Mesendoderm (in vitro differentiated cells): ENCODE data around the gene NFAM1.

ENCODE experiments used
- DNase-seq: peaks from one replicate; pipeline ENCODE4 v3.0.0; 2013
- H2AK5ac ChIP-seq: 2 replicates; pipeline ENCODE4 v1.6.1; 2013; ENCODE audit warnings: low read length, inconsistent platforms
- H2BK120ac ChIP-seq: 2 replicates; pipeline ENCODE4 v1.6.1; 2013; ENCODE audit warnings: low read depth, mild to moderate bottlenecking, low read length, moderate library complexity, mixed read lengths
- H2BK15ac ChIP-seq: replicated peaks from 2 replicates; pipeline ENCODE4 v1.6.1; 2013; ENCODE audit warnings: low read depth, mild to moderate bottlenecking, moderate library complexity
- H2BK5ac ChIP-seq: 2 replicates; pipeline ENCODE4 v1.6.1; 2013; ENCODE audit warnings: low read length, inconsistent platforms
- H3K18ac ChIP-seq: 2 replicates; pipeline ENCODE4 v1.6.1; 2013; ENCODE audit warnings: mild to moderate bottlenecking, low read length, mixed read lengths
- H3K23ac ChIP-seq: one replicate; pipeline ENCODE4 v1.6.1; 2013; ENCODE audit warnings: low read length
- H3K27ac ChIP-seq: 2 replicates; pipeline ENCODE4 v1.5.1; 2013; ENCODE audit warnings: low read depth, mild to moderate bottlenecking, inconsistent platforms, low read length, moderate library complexity
- H3K27me3 ChIP-seq: 2 replicates; pipeline ENCODE4 v1.6.1; 2013; ENCODE audit warnings: low read length, control low read depth, mild to moderate bottlenecking, inconsistent platforms; ENCODE audit not compliant: insufficient read depth, poor library complexity
- H3K36me3 ChIP-seq: 2 replicates; pipeline ENCODE4 v1.6.1; 2013; ENCODE audit warnings: low read length, inconsistent platforms; ENCODE audit not compliant: control insufficient read depth, insufficient read depth
- H3K4ac ChIP-seq: one replicate; pipeline ENCODE4 v1.6.1; 2013; ENCODE audit warnings: low read depth, mild to moderate bottlenecking, low read length, moderate library complexity
- H3K4me1 ChIP-seq: 2 replicates; pipeline ENCODE4 v1.6.1; 2013; ENCODE audit warnings: low read depth, low read length, inconsistent platforms; ENCODE audit not compliant: control insufficient read depth
- H3K4me2 ChIP-seq: 2 replicates; pipeline ENCODE4 v1.6.1; 2013; ENCODE audit warnings: low read length
- H3K4me3 ChIP-seq: 2 replicates; pipeline ENCODE4 v1.5.1; 2013; ENCODE audit warnings: mild to moderate bottlenecking, low read length
- H3K56ac ChIP-seq: one replicate; pipeline ENCODE4 v1.6.1; 2013; ENCODE audit warnings: low read length
- H3K79me1 ChIP-seq: 2 replicates; pipeline ENCODE4 v1.6.1; 2013; ENCODE audit warnings: low read length, inconsistent platforms
- H3K79me2 ChIP-seq: 2 replicates; pipeline ENCODE4 v1.6.1; 2013; ENCODE audit warnings: mild to moderate bottlenecking, low read length; ENCODE audit not compliant: control insufficient read depth, insufficient read depth
- H3K9ac ChIP-seq: 2 replicates; pipeline ENCODE4 v1.6.1; 2013; ENCODE audit warnings: low read length, inconsistent platforms
- H4K5ac ChIP-seq: one replicate; pipeline ENCODE4 v1.6.1; 2013; ENCODE audit warnings: low read length
- H4K8ac ChIP-seq: one replicate; pipeline ENCODE4 v1.6.1; 2013; ENCODE audit warnings: low read depth, mild to moderate bottlenecking, control low read depth, low read length, moderate library complexity
- WGBS: extraction: QIAGEN DNeasy Blood & Tissue Kit; methylation state at CpG from one replicate; pipeline ENCODE4 v1.1.7; 2013; ENCODE audit warnings: low lambda C conversion rate, missing lambda C conversion rate; ENCODE audit not compliant: insufficient coverage; ENCODE audit errors: extremely low coverage; 5-methylcytosine and 5-hydroxymethylcytosine counted together

NFAM1 gene

GRCh38 chr22:42410708-42411107, 21.5 kb downstream of the NFAM1 start:
- Histone ChIP-seq H3K23ac (no peak overlapping the region), H3K36me3 (no peaks in the 10 kb centered on the region), H3K79me1 (no peaks in the 10 kb centered on the region), H2AK5ac (no peak overlapping the region), H3K79me2 (no peaks in the 10 kb centered on the region), H3K4me1 (peaks cover 4% of the 10 kb centered on the region), H3K18ac (no peak overlapping the region), H2BK5ac (no peak overlapping the region), H2BK120ac (no peak overlapping the region), H3K4me3 (no peak overlapping the region), H3K27ac (no peak overlapping the region), H3K56ac (no peak overlapping the region), H3K27me3 (no peaks in the 10 kb centered on the region), H2BK15ac (no peak overlapping the region), H3K4me2 (no peak overlapping the region), H3K9ac (no peak overlapping the region), H3K4ac (no peak overlapping the region), H4K8ac (no peak overlapping the region), H4K5ac (no peak overlapping the region)
- no CpG with 5 or more reads among the region's 7 CpGs for WGBS
- DNase-seq, result no peak

GRCh38 chr22:42408810-42409529, 23.2 kb downstream of the NFAM1 start:
- Histone ChIP-seq H3K27ac (no peak overlapping the region), H3K79me1 (no peaks in the 10 kb centered on the region), H4K8ac (no peak overlapping the region), H3K36me3 (no peaks in the 10 kb centered on the region), H3K18ac (no peak overlapping the region), H4K5ac (no peak overlapping the region), H3K4me3 (no peak overlapping the region), H3K79me2 (no peaks in the 10 kb centered on the region), H3K27me3 (no peaks in the 10 kb centered on the region), H3K4me1 (peaks cover 4% of the 10 kb centered on the region), H2BK5ac (no peak overlapping the region), H3K4ac (no peak overlapping the region), H2BK15ac (no peak overlapping the region), H2AK5ac (no peak overlapping the region), H3K4me2 (no peak overlapping the region), H3K56ac (no peak overlapping the region), H3K23ac (no peak overlapping the region), H3K9ac (no peak overlapping the region), H2BK120ac (no peak overlapping the region)
- no CpG with 5 or more reads among the region's 16 CpGs for WGBS
- no peak for DNase-seq

GRCh38 chr22:42408276-42408675, 23.9 kb downstream of the NFAM1 start:
- no peak overlapping the region for H2BK120ac ChIP-seq
- H4K5ac ChIP-seq, result no peak overlapping the region
- H3K4me1 ChIP-seq, result peaks cover 4% of the 10 kb centered on the region
- no peak overlapping the region for H3K23ac ChIP-seq
- H3K4me2 ChIP-seq, result no peak overlapping the region
- no CpG with 5 or more reads among the region's 7 CpGs for WGBS
- H3K4me3 ChIP-seq, result no peak overlapping the region
- H3K18ac ChIP-seq, result no peak overlapping the region
- no peaks in the 10 kb centered on the region for H3K79me1 ChIP-seq
- H2BK5ac ChIP-seq, result no peak overlapping the region
- no peak overlapping the region for H2AK5ac ChIP-seq
- no peak overlapping the region for H3K56ac ChIP-seq
- H3K27ac ChIP-seq, result no peak overlapping the region
- DNase-seq, result no peak
- H3K9ac ChIP-seq, result no peak overlapping the region
- no peak overlapping the region for H3K4ac ChIP-seq
- H3K79me2 ChIP-seq, result no peaks in the 10 kb centered on the region
- H2BK15ac ChIP-seq, result no peak overlapping the region
- H4K8ac ChIP-seq, result no peak overlapping the region
- no peaks in the 10 kb centered on the region for H3K36me3 ChIP-seq
- H3K27me3 ChIP-seq, result no peaks in the 10 kb centered on the region

- H2BK15ac ChIP-seq, result no peak overlapping the region
- H3K79me2 ChIP-seq, result no peaks in the 10 kb centered on the region
- H2BK5ac ChIP-seq, result no peak overlapping the region
- no peak overlapping the region for H3K4ac ChIP-seq
- no peaks in the 10 kb centered on the region for H3K79me1 ChIP-seq
- H3K4me2 ChIP-seq, result no peak overlapping the region
- no peak overlapping the region for H3K4me3 ChIP-seq
- no peaks in the 10 kb centered on the region for H3K27me3 ChIP-seq
- no peaks in the 10 kb centered on the region for H3K4me1 ChIP-seq
- H3K36me3 ChIP-seq, result no peaks in the 10 kb centered on the region
- H4K8ac ChIP-seq, result no peak overlapping the region
- no peak overlapping the region for H2BK120ac ChIP-seq
- DNase-seq, result no peak
- H3K9ac ChIP-seq, result no peak overlapping the region
- no CpG with 5 or more reads among the region's 9 CpGs for WGBS
- H4K5ac ChIP-seq, result no peak overlapping the region
- no peak overlapping the region for H2AK5ac ChIP-seq
- no peak overlapping the region for H3K27ac ChIP-seq
- no peak overlapping the region for H3K18ac ChIP-seq
- H3K56ac ChIP-seq, result no peak overlapping the region
- H3K23ac ChIP-seq, result no peak overlapping the region
Observed at GRCh38 chr22:42404266-42404665, 27.9 kb downstream of the NFAM1 start.

- H2AK5ac ChIP-seq, result no peak overlapping the region
- H3K4me2 ChIP-seq, result no peak overlapping the region
- no peak overlapping the region for H3K27ac ChIP-seq
- no peak overlapping the region for H4K5ac ChIP-seq
- no peaks in the 10 kb centered on the region for H3K27me3 ChIP-seq
- H3K36me3 ChIP-seq, result no peaks in the 10 kb centered on the region
- H2BK5ac ChIP-seq, result no peak overlapping the region
- no peak overlapping the region for H3K23ac ChIP-seq
- H3K4me3 ChIP-seq, result no peak overlapping the region
- H2BK120ac ChIP-seq, result no peak overlapping the region
- no peak for DNase-seq
- no peaks in the 10 kb centered on the region for H3K79me1 ChIP-seq
- no peak overlapping the region for H3K18ac ChIP-seq
- H3K56ac ChIP-seq, result no peak overlapping the region
- H3K4me1 ChIP-seq, result no peaks in the 10 kb centered on the region
- H3K4ac ChIP-seq, result no peak overlapping the region
- H2BK15ac ChIP-seq, result no peak overlapping the region
- WGBS, result no CpG with 5 or more reads among the region's 19 CpGs
- no peak overlapping the region for H3K9ac ChIP-seq
- H4K8ac ChIP-seq, result no peak overlapping the region
- no peaks in the 10 kb centered on the region for H3K79me2 ChIP-seq
Observed at GRCh38 chr22:42401535-42402334, 30.5 kb downstream of the NFAM1 start.
